ENCODE data around the gene LGR6.

- TF ChIP-seq CTCF (IDR thresholded peaks at IDR 0.05) (no peak), POLR2A (IDR thresholded peaks at IDR 0.05) (no peak)
Observed at GRCh38 chr1:202361224-202361623, 167.6 kb downstream of the LGR6 start.

Measured in testis (tissue), 2 donors.